Smooth muscle cell of the brain vasculature (primary cell): ENCODE results near the gene RAI1.
"Not testable (repeated sequence)": the region's sequence is repeated elsewhere in the genome, so short reads cannot be mapped to it uniquely, and the experiment has no call there.

Experiments
- DNase-seq: peaks from one replicate; pipeline ENCODE4 v3.0.0-alpha.2; 2012; ENCODE audit warnings: low read depth, low spot score

Gene RAI1

DNA sequence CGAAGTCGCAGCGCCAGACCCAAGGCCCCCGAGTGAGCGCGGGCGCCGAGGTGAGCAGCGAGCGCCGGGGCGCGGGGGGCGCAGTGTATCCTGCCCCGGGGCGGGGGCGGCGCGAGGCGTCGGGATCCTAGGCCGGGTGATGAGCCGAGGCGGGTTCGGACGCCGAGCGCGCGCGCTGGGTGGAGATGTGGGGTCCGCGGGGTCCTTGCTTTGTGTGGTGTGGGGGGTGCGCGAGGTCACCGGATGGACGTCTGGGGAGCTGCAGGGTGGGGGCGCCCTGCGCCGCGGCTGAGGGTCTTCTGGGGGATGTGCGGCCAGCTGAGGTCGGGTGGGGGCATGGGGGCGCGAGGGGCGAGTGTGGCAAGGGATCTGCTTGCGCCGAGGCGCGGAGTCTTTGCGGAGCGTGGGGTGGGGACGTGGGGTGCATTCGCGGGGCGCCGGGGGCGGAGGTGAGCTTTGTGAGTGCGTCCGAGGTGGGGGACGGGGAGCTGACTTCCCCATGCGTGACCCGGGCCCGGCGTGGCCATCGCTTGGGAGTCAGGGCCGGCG is 560 bp downstream of the RAI1 start:
- no peak for DNase-seq

DNA sequence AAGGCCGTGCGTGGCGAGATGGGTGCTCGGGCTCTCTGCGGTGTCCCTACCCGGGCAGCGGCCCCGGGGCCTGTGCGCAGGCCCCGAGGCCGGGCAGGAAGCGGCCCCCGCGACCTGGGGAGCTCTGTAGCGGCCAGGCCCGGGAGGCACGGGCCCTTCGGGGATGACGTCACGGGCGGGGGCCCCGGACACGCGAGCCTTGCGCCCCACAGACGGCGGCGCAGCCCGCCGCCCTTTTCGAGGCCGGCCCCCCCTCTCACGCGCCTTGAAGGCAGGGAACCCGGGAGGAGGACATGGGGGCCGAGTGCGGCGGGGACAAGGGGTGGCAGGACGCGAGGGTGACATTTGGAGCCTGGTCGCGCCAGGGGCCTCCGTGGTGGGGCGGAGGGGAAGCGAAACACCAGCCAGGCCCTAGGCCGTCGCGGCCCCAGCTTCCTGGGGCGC is 1.1 kb downstream of the RAI1 start:
- DNase-seq: no peak

GRCh38 chr17:17682737-17683680 is 1.8 kb downstream of the RAI1 start:
- DNase-seq: peak; percentile 62

GRCh38 chr17:17683710-17684365 is 2.6 kb downstream of the RAI1 start:
- no peak for DNase-seq

- DNase-seq: no peak
Observed at GRCh38 chr17:17684906-17685774, 3.9 kb downstream of the RAI1 start.

DNA sequence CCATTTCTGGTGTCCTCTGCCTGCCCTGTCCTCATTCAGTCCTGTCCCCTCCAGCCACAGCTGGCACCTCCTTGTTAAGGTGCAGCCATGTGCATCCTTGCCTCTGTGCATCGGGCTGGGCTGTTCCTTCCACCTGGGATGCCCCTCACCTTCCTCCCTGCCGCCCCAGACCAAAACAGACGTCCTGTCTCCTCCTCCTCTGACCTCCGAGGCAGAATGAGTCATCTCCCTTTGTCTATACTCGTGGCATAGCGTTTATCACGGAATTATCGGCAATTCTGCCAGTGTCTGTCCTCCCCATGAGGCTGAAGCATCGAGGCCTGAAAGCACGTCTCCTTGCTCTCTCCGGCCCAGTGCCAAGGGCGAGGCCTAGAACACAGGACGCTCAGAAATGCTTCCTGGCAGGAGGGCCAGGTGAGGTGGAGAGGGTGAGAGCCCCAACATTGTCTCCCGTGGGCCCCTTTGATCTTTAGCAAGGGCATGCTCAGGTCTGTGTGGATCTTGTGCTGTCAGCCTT is 4.6 kb downstream of the RAI1 start:
- DNase-seq: no peak

- no peak for DNase-seq
Observed at GRCh38 chr17:17689312-17689711, 8.1 kb downstream of the RAI1 start.

DNA sequence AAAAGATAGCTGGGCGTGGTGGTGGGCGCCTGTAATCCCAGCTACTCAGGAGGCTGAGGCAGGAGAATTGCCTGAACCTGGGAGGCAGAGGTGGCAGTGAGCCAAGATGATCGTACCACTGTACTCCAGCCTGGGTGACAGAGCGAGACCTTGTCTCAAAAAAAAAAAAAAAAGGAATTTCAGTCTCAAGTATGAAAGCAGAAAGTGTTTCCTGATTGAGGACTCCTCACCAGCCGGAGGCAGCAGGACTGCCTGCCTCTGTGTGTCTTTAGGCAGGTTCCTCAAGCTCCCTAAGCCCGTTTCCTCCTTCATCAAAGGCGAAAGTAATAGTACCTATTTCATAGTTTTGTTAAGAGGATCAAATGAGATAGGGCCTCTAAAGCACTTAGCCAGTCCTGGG is 9.0 kb downstream of the RAI1 start:
- not testable (repeated sequence) for DNase-seq

GRCh38 chr17:17691468-17692263 is 10.4 kb downstream of the RAI1 start:
- no peak for DNase-seq

- DNase-seq: no peak
Observed at GRCh38 chr17:17692353-17693252, 11.3 kb downstream of the RAI1 start.

GRCh38 chr17:17693253-17694168 is 12.3 kb downstream of the RAI1 start:
- DNase-seq: no peak

DNA sequence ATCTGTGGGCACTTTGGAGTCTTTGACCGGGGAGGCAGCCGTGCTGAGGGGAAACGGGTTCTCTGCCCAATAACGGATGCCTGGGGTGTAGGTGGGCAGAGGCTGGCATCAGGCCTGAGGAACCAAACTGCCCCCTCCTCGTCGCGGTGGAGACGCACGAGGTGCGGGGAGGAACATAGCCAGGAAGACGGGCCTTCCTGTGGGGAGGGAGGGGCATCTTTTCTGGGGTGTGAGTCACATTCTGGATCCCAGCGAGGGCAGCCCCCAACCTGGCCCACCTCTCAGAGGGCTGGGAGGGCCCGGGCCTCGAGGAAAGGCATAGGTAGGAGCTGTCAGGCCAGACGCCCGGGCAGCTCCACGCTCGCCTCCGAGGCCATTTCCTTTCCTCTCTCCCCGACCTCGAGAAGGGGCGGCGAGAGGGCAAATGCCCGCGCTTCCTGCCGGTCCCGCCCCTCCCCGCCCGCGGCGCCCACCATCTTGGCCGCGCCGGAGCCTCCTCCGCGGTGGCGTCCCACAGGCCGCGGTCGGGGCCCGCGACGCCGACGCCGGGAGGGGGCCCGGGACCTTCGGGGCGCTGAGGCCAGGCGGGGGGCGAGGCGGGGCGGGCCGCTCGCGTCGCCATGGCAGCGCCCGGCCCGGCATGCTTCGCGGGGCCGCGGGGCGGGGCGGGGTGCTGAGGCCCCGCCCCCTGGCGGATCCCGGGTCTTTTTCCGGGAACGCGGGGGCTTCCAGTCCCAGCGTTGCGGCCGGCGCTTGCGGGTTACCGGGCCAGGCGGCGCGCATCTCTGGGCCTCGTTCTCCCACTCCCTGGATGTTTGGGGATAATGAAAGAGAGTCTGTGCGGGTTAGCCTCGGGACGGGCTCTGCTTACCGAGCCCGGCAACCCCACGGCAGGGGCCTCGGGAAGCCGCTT is 13.2 kb downstream of the RAI1 start:
- no peak for DNase-seq

DNA sequence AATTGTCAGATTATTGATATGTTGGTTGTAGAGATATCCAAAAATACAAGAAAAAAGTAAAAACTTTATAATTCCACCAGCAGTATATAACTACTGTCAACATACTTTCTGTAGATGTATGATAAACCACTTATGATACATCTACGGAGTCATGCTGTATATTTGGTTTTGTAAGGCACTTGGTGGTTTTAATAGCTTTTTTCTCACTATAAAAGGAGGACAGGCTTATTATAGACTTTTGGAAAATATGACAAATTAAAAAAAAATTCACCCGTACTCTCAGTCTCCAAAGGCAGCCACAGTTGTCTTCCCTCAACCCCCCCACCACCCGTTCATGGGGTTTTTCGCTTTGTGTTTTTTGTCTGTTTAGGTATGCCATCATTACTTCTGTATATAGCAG is 14.8 kb downstream of the RAI1 start:
- DNase-seq: no peak

DNA sequence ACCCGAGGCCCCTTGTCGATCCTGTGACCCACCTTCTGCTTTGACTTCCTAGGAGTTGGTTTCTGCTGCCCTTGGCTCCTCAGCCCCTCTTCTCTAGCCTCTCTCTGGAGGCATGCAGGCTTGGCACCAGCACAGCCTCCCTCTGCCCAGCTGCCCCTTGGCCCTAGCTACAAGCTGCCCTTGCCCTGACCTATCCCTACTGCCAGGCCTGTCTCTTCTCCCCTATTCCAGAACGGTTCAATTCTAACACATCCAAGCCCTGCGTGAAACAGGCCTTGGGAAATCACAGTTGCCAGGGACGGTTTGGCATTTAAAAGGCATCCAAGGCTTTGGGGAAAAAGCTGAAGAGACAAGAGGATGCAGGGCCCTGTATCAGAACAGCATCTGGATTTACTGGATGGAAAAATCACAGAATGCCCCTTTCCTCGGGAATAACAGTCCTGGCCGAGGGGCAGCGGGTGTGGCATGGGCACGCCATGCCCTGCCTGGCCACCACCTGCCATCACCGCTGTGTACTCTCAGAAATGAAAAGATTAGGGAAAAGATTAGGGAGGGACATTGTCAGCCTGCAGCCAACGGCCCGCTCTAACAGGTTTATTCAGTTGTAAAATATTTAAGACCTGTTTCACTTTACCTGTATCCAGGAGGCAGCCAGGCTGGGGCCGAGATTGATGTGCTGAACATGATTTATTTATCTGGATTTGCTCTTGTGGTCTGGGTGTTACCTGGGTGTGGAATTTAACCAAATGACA is 15.8 kb downstream of the RAI1 start:
- no peak for DNase-seq

DNA sequence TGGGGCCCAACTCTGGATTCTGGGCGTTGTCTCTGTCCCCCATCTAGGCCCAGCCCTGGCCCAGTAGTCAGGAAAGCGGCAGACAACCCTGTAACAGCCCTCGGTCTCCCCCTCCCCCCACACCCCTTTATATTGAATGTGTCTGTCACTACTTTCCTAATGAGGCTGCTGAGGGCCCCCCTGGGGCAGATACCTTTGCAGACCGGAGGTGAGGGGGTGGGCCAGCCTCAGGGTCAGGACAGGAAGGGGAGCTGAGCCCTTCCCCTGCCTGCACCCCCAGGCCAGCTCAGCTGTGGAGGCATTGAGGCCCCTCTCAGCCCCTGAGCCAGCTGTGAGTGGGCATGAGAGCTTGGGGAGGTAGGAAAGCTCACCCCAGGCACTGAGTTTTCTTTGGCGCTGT is 17.1 kb downstream of the RAI1 start:
- no peak for DNase-seq

DNA sequence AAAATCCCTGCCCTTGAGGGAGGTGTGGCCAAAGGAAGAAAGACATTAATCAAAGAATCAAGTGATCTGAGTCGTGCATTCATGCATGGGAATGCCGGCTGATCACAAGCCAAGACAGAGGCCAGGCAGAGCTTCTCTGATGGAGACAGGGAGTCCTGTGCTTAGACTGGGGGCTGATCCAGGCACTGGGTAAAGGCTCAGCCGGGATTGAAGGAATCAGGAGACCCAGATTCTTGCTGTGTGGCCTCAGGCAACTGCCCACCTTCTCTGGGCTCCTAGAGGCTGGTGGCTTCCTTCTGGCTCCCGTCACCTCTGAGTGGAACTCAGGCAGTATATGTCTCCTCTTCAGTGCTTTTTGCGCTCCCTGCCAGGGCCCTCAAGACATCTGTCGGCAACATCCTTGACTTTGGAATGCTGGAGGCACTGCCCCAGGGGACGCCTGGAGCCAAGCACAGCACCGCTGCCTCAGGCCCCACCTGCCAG is 17.7 kb downstream of the RAI1 start:
- no peak for DNase-seq

DNA sequence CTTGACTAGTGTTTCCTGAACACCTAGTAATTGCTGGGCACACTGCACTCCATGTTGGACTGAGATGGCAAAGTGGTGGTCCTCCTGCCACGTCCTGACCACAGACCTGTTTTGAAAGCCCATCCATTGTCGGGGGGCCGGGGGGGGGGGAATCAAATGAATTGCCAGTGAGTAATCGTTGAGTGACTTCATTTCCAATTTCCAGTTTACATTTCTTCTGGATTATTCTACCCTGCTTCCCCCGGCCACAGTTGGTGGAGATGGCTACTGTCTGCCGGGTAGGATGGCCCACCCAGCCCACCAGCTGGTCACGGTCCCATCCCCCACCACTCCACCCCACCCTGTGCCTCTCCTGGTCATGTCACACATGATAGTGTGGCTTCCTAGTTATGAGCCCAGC is 18.2 kb downstream of the RAI1 start:
- DNase-seq: no peak
